Activated T-helper 1 cell treated with Interleukin-2 at 50 U/mL for 16 hours (primary cell): ENCODE measurements around the gene MYBPHL.

Source experiments
- DNase-seq: peaks from one replicate; pipeline ENCODE4 v3.0.0-alpha.2; 2020; ENCODE audit warnings: low read depth

Gene MYBPHL

GRCh38 chr1:109264379-109264755 lies 42.4 kb downstream of the MYBPHL start:
- no peak for DNase-seq

GRCh38 chr1:109263597-109264378 lies 43.0 kb downstream of the MYBPHL start:
- DNase-seq = peak; percentile 54

DNA sequence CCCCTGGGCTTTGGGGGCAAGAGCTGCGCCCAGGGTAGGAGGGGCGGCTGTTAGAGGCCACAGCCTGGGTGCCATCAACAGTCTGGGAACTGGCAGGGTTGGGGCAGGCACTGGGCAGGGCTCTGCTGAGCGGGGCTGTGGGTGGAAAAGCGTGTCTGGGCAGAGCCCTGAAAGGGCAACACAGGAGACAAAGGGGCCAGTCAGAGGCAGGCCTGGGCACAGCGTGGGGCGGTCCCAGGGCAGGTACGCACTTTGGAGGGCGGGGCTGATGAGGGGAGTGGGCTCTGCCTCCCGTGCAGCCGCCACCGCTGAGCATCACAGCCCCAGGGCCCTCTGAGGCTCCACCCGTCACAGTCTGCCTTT lies 43.6 kb downstream of the MYBPHL start:
- DNase-seq = no peak

- DNase-seq = no peak
Measured at GRCh38 chr1:109262231-109263055, 44.4 kb downstream of the MYBPHL start.

- no peak for DNase-seq
Measured at GRCh38 chr1:109261578-109261977, 45.2 kb downstream of the MYBPHL start.

GRCh38 chr1:109261006-109261405 lies 45.8 kb downstream of the MYBPHL start:
- DNase-seq = no peak

DNA sequence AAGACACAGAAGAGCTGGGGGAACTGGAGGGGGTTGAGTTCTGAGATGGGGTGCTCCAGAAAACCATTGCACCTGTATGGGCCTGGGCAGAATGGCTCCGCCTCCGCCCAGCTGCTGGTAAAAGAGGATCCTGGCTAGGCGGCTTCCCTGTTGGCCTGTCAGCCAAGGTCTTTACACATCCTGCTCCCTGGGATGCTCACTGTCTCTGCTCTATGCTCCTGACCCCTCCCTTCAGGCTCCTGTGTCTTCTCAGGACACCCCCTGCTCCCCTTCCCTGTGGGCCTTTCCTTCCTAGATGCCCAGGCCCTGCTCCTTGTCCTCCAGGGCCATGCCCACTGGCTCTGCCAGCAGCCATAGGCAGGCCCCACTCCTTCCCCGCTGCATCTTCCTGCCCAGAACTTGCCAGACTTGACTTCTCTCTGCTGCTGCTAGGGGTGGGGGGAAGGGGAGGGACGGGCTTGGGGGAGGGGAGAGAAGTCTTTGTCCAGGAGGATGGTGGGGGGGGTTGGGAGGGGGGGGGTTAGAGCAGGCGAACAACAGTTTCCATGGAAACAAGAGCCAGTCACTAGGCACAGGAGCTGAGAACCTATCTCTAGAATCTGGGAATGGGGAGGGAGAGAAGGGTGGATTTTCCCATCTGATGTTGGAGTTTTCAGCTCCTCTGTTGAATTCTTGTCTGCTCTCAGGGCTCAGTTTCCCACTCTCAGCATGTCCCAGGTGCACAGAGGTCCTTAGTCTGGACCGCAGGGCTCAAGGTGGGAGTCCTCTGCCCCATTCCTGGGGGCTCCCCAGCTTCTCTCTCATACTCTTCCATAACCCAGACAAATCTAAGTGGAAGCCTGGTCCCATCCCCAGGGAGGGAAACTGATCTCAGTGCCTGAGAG lies 46.9 kb downstream of the MYBPHL start:
- DNase-seq = no peak

GRCh38 chr1:109258481-109259466 lies 48.0 kb downstream of the MYBPHL start:
- no peak for DNase-seq

DNA sequence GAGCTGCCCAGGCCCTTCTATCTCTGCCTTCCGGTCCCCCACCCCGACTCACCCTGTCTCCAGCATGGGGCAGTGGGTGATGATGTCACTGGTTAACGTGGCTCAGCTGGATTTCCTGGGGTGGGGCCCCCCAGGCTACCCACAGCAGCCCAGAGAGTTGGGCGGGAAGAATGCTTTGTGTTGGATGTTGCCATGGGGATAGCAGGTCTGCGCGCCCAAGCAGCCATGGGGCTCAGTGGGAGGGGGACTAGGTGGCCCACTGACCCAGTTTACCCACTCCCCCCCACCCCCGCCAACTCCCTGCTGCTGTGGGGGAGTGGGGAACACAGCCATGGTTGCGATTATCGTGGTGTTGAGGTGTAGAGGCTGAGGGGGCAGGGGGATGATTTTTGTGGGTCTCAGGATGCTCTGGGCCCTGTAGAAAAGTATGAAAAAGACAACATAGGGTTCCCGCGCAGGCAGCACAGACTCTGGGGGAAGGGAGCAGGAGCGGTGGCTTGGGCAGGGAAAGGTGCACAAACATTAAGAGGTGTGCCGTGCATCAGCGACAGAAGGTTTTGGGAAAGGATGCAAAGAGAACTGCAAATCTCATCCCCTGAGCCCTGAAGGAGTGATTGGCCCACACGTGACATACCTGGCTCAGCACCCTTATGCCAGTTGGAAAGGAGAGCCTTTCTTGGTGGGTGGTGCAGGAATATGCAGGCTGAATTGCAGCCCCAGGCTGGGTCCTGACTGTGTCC lies 49.0 kb downstream of the MYBPHL start:
- DNase-seq = no peak

DNA sequence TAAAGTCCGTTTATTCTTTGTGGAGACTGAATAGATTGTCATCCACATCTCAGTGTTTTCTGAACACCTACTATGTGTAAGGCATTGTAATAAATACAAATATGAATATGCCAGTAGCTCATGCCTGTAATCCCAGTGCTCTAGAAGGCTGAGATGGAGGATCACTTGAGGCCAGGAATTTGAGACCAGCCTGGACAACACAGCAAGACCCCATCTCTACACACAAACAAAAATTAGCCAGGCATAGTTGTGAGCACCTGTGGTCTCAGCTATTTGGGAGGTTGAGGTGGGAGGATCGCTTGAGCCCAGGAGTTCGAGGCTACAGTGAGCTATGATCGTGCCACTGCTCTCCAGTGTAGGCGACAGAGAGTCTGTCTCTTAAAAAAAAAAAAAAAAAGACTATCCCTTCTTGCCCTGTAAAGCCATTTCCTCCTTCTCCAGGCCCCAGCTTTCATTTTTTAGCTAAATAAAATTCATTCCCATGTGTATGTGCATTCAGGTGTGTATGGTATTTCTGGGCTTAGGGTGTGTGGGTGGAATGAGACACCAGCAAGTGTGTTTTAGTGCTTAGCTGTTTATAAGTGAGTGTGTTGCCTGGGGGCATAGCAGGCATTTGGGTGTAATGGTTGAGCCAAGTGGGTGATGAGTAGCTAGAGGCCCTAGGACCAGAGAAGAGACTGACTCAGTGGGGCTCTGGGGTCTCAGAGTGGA lies 49.7 kb downstream of the MYBPHL start:
- no peak for DNase-seq

DNA sequence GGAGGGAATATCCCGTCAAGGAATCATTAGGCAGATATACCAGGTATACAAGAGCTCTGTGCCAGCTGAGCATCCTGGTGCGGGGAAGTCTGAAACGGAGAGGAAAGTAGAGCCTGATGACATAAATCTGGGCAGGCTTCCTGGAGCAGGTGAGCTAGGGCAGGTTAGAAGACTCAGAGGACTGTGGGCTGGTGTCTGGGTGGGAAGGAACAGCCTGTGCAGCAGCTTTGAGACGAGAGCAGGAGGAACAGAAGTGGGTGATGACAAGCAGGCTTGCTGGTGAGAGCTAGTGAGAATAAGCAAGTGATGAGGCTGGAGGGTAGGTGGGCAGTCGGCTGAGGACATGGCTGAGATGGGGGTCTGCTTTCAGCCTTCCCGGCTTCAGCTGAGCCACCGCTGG lies 50.7 kb downstream of the MYBPHL start:
- DNase-seq = no peak

- no peak for DNase-seq
Measured at GRCh38 chr1:109255678-109256077, 51.1 kb downstream of the MYBPHL start.

DNA sequence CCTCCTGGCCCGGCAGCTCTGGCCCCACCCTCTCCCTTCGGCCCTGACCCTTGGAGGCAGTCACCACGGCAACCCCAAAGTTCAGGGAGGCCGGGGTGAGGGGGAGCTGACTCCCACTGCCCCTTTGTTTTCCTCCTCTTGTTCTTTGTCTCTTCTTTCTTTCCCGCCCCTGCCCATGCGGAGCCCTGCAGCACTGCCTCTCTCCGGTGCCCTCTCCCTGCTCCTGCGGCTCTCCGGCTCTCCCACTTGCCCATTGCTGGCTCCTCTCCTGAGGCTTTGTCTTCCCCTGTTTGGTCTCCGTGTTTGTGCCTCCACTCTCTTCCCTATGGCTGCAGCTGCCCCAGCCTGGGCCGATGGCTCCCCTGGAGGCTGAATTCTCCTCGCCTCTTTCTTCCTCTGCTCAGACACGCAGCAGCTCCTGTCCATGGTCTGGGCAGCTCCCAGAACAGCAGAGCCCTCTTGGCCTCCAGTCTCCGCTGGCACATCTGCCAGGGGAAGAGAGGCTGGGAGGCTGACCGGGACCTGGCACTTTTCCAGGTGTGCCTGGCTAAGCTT lies 51.6 kb downstream of the MYBPHL start:
- DNase-seq = no peak

GRCh38 chr1:109254621-109255096 lies 52.2 kb downstream of the MYBPHL start:
- no peak for DNase-seq

DNA sequence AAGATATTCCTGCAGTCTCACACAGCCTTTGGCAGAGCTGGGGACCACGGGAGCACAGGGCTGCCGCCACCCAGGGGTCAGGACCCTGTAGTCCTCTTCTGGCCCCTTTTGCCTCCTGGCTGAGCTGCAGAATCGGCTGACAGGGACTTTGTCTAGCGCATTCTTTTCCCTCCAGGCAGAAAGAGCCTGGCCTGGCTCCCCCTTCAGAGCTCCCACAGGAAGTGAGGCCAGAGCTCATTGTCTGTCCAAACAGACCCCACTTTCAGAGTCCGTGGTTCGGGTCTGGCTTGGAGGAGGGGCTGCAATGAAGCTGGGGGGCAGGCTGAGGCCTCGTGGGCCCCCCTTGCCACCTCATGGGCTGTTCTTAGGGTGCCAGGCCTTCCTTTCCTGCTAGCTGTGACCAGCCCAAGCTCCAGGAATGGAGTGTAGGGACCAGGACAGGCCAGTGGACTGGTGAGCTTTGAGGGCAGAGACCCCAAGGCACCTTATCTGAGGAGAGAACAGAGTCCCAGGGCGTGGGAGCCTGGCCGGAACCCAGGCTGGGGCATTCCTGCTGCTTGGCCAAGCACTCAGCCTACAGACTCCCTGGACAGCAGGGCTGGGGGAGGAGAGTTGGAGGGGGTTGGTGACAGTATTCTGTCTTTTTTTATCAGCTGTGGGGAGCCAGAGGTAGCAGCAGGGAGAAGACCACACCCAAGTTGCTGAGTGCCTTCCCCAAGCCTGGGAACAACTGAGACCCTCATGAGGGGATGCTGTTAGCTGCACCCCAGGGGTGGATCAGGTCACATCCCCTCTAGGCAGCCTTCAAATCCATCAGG lies 52.8 kb downstream of the MYBPHL start:
- DNase-seq = no peak

DNA sequence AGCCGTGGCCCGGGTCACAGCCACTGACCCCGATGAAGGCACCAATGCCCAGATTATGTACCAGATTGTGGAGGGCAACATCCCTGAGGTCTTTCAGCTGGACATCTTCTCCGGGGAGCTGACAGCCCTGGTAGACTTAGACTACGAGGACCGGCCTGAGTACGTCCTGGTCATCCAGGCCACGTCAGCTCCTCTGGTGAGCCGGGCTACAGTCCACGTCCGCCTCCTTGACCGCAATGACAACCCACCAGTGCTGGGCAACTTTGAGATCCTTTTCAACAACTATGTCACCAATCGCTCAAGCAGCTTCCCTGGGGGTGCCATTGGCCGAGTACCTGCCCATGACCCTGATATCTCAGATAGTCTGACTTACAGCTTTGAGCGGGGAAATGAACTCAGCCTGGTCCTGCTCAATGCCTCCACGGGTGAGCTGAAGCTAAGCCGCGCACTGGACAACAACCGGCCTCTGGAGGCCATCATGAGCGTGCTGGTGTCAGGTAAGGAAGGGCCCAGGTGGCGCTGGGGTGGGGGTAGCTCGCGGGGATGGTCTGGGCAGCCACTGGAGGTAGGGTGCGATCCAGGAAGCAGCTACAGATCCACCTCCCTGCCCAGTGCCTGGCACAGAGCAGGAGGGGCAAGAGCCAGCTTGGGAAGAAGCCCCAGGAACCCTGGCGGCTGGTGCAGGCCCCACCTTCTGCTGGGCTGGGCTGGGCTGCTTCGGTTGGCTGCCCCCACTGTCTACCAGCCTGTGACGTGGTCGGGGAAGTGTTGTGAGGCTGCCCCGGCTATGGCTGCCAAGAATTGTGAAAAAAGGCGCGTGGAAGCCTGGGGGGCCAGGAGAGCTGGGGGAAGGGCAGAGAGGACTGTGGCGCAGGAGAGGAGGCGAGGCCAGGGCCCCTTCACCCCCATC lies 53.7 kb downstream of the MYBPHL start:
- no peak for DNase-seq

- DNase-seq = no peak
Measured at GRCh38 chr1:109252167-109252892, 54.5 kb downstream of the MYBPHL start.
